HepG2 (cell line): Measurements from ENCODE around the gene ACAP1. TPM values are rescaled to one million over a fixed set of nuclear protein-coding genes. Genes with fewer than 3 reads are reported as not detected.

ENCODE experiments used
- ATAC-seq: fragments of 200-7000 bp; cut with Tn5 transposase; 3 replicates; pipeline ENCODE4 v1.9.1; 2020; ENCODE audit warnings: mild to moderate bottlenecking, moderate library complexity
- BruUV-seq: library from RNA; stranded (reverse); fragments of 400-500 nt; replicated peaks from 2 replicates; lab custom pipeline; 2021; lab: Mats Ljungman, UMichigan
- CTCF ChIA-PET: fragments of 300-600 bp; formaldehyde crosslinking; extraction: SDS; loops from one replicate; lab custom pipeline; 2021; ENCODE audit warnings: low total read pairs, inconsistent platforms, low intra/inter-chr PET ratio; lab: Yijun Ruan, JAX
- POLR2A ChIA-PET: fragments of 350-600 bp; sonication (Branson Sonifier 250); formaldehyde crosslinking; loops from one replicate; lab custom pipeline; 2020; ENCODE audit warnings: antibody characterized with exemption, inconsistent platforms; lab: Yijun Ruan, JAX
- DNase-seq: peaks from one replicate; pipeline ENCODE4 v3.0.0-alpha.2; 2015; ENCODE audit warnings: low spot score
- FAIRE-seq: peaks from 3 replicates; lab custom pipeline; 2011; peaks lifted over from hg19 to GRCh38; lab: Jason Lieb, UNC
- H2AFZ ChIP-seq: one replicate; pipeline ENCODE4 v1.6.1; 2011; ENCODE audit warnings: low read length, inconsistent platforms
- H3K27ac ChIP-seq: fragments of 300-600 bp; 3 replicates; pipeline ENCODE4 v1.8.0; 2011; ENCODE audit warnings: mixed run types, mild to moderate bottlenecking, mixed read lengths, low read length, inconsistent platforms; ENCODE audit not compliant: insufficient read depth; ENCODE audit errors: extremely low read length
- H3K27me3 ChIP-seq, 2 experiments: fragments of 200-600 bp in 1 of 2; 2 replicates in 1 of 2; 3 replicates in 1 of 2; pipeline versions ENCODE4 v1.6.0 to v1.8.0; 2011; ENCODE audit warnings: low read length in 2 of 2, mild to moderate bottlenecking in 2 of 2, moderate library complexity in 2 of 2, inconsistent platforms in 1 of 2; ENCODE audit not compliant: insufficient read depth in 2 of 2, control insufficient read depth in 1 of 2
- H3K36me3 ChIP-seq, 2 experiments: fragments of 200-600 bp in 1 of 2; replicated peaks in 1 of 2; 2 replicates in 1 of 2; 3 replicates in 1 of 2; pipeline versions ENCODE4 v1.5.1 to v1.8.0; 2011; ENCODE audit warnings: low read length in 2 of 2, inconsistent platforms in 1 of 2; ENCODE audit not compliant: insufficient read depth in 2 of 2, control insufficient read depth in 1 of 2
- H3K4me1 ChIP-seq: 2 replicates; pipeline ENCODE4 v1.5.1; 2012; ENCODE audit warnings: low read length, inconsistent platforms; ENCODE audit not compliant: insufficient read depth
- H3K4me2 ChIP-seq: 2 replicates; pipeline ENCODE4 v1.6.0; 2011; ENCODE audit warnings: low read depth, low read length, inconsistent platforms
- H3K4me3 ChIP-seq, 3 experiments: fragments of 200-600 bp in 1 of 3; sonication (generic), shearing (Covaris generic) in 1 of 3; replicated peaks in 1 of 3; 2 replicates each; pipeline ENCODE4 v1.5.1; 2011 to 2016; ENCODE audit warnings: low read length in 3 of 3, inconsistent platforms in 2 of 3, low read depth in 2 of 3, mild to moderate bottlenecking in 2 of 3, control low read depth in 1 of 3, mixed read lengths in 1 of 3; ENCODE audit not compliant: insufficient read depth in 1 of 3
- H3K79me2 ChIP-seq: one replicate; pipeline ENCODE4 v1.6.1; 2011; ENCODE audit warnings: low read length, inconsistent platforms; ENCODE audit not compliant: insufficient read depth
- H3K9ac ChIP-seq: 2 replicates; pipeline ENCODE4 v1.6.0; 2011; ENCODE audit warnings: mild to moderate bottlenecking, low read depth, low read length, inconsistent platforms; ENCODE audit not compliant: insufficient read depth
- H3K9me3 ChIP-seq: 2 replicates; pipeline ENCODE4 v1.5.1; 2012; ENCODE audit warnings: mild to moderate bottlenecking, low read length
- H4K20me1 ChIP-seq: 2 replicates; pipeline ENCODE4 v1.6.0; 2011; ENCODE audit warnings: inconsistent platforms, mild to moderate bottlenecking, low read length, moderate library complexity; ENCODE audit not compliant: insufficient read depth
- AGO2 ChIP-seq: fragments of 200-400 bp; formaldehyde crosslinking; optimal IDR thresholded peaks from 2 replicates; pipeline ENCODE3; 2017; ENCODE audit warnings: mild to moderate bottlenecking, low read depth, low read length, moderate library complexity
- HDAC2 ChIP-seq: sonication (generic); formaldehyde crosslinking; IDR thresholded peaks from 2 replicates; pipeline ENCODE4 v1.4.0; 2020; ENCODE audit warnings: missing genetic modification reagents
- HES4 ChIP-seq: sonication (generic); formaldehyde crosslinking; IDR thresholded peaks from 2 replicates; pipeline ENCODE4 v1.9.0; 2021; ENCODE audit warnings: mild to moderate bottlenecking, missing genetic modification reagents, borderline replicate concordance
- POLR2A ChIP-seq, 2 experiments: IDR thresholded peaks; 2 replicates each; pipeline ENCODE4 v1.6.1; 2011; ENCODE audit warnings: low read depth in 2 of 2, low read length in 2 of 2, mild to moderate bottlenecking in 1 of 2, moderate library complexity in 1 of 2; ENCODE audit not compliant: insufficient read depth in 1 of 2
- POLR2AphosphoS5 ChIP-seq: IDR thresholded peaks from 2 replicates; pipeline ENCODE4 v1.6.1; 2012; ENCODE audit warnings: low read depth, low read length
- POLR2G ChIP-seq: fragments of 200-400 bp; formaldehyde crosslinking; IDR thresholded peaks from 2 replicates; pipeline ENCODE4 v1.6.1; 2018; ENCODE audit warnings: mild to moderate bottlenecking, low read depth, low read length, moderate library complexity
- RBM22 ChIP-seq: fragments of 200-400 bp; formaldehyde crosslinking; optimal IDR thresholded peaks from 2 replicates; pipeline ENCODE3; 2017; ENCODE audit warnings: mild to moderate bottlenecking, low read length, moderate library complexity
- SSRP1 ChIP-seq: IDR thresholded peaks from 2 replicates; pipeline ENCODE4 v1.6.1; 2016; ENCODE audit warnings: control low read depth
- ZNF563 ChIP-seq: sonication (generic); formaldehyde crosslinking; IDR thresholded peaks from 2 replicates; pipeline ENCODE4 v1.8.0; 2022; ENCODE audit warnings: mild to moderate bottlenecking, moderate library complexity, missing genetic modification reagents
- WGBS: methylation state at CpG from one replicate; pipeline ENCODE4 v1.1.6; 2017; ENCODE audit warnings: low lambda C conversion rate; 5-methylcytosine and 5-hydroxymethylcytosine counted together
- in situ Hi-C: cut with HindIII; loops from 2 replicates; pipeline ENCODE4 v1.10.0; 2017; ENCODE audit warnings: low pct_unique_long_range_greater_than_20kb; ENCODE audit not compliant: extremely low pct_ligation_motif_present
- intact Hi-C: fragments of 100-400 bp; cut with micrococcal nuclease; formaldehyde crosslinking; loops from one replicate; pipeline ENCODE4 v1.10.0; 2022; ENCODE audit not compliant: unreplicated experiment
- polyA plus RNA-seq, 8 experiments: library from polyadenylated mRNA; depleted of rRNA in 3 of 8; stranded (reverse) in 7 of 8; unstranded in 1 of 8; fragments of >200 nt; fragmentation: Illumina TruSeq in 4 of 8; extraction: Trizol in 4 of 8; gene quantifications; 2 replicates each; pipeline versions ENCODE4 v1.2.1 to v1.2.3, GENCODE V29; 2011 to 2016; ENCODE audit warnings: low read depth in 4 of 8, missing spikeins in 1 of 8, mixed read lengths in 1 of 8; ENCODE audit not compliant: insufficient read depth in 1 of 8
- total RNA-seq, 5 experiments: library from RNA; depleted of rRNA; stranded (reverse); fragments of >200 nt; fragmentation: Illumina TruSeq; extraction: Trizol; gene quantifications; 2 replicates each; pipeline ENCODE4 v1.2.3, GENCODE V29; 2016; ENCODE audit warnings: low read depth in 1 of 5

The ACAP1 gene
- total and polyA plus RNA-seq, 2 of the 13 experiments (the other 11 are each of a cell fraction or from before 2014, with no cell fraction given) = 1.3 to 2.5 TPM

GRCh38 chr17:7312432-7313087 is 23.8 kb upstream of the ACAP1 start:
- H3K27ac ChIP-seq = no peak overlapping the region
- no peak for ATAC-seq
- no peaks in the 10 kb centered on the region for H3K9me3 ChIP-seq
- no peak for FAIRE-seq
- BruUV-seq = no TSS peak
- ChIA-PET POLR2A (interaction anchor here (0.5 to 5.8 kb wide), 13 partner anchors 17 to 272 kb away, joined by 3 to 47 read pairs (median 4); partner anchors contain the start of genes ACADVL, ACAP1, DLG4 and GABARAP), CTCF (no interaction called here)
- H3K9ac ChIP-seq = no peak overlapping the region
- no peaks in the 10 kb centered on the region for H3K27me3 ChIP-seq
- no peak for DNase-seq
- peak; percentile 51; the same call in 1 of the 2 replicates for TF ChIP-seq SSRP1 (CRISPR knock-in tag)
- peak in 1 of 2 experiments; percentile 11; a peak in 2 of 4 replicates for TF ChIP-seq POLR2A (IDR thresholded peaks at IDR 0.05; ENCODE audit: insufficient read depth in 1 of 2, low read depth in 2 of 2, low read length in 2 of 2)
- TF ChIP-seq POLR2AphosphoS5 = peak; percentile 34
- TF ChIP-seq HES4 (CRISPR knock-in tag) = no peak
- peak; percentile 72 for TF ChIP-seq AGO2
- TF ChIP-seq POLR2G = peak; percentile 57
- no peak for TF ChIP-seq HDAC2
- TF ChIP-seq ZNF563 = no peak
- TF ChIP-seq RBM22 = peak; percentile 68
- H4K20me1 ChIP-seq = peaks cover 53% of the 10 kb centered on the region
- in situ Hi-C loops (no loop called here), intact Hi-C loops (no loop called here)
- WGBS = 93% methylated on average over 5 of the region's 7 CpGs
- H3K4me1 ChIP-seq = peaks cover 55% of the 10 kb centered on the region
- H3K79me2 ChIP-seq = peaks cover 50% of the 10 kb centered on the region
- H2AFZ ChIP-seq = no peak overlapping the region
- no peak overlapping the region for H3K4me3 ChIP-seq
- peaks cover 21 to 47% of the 10 kb centered on the region in 2 experiments for H3K36me3 ChIP-seq
- no peak overlapping the region for H3K4me2 ChIP-seq
